CD4-positive, alpha-beta T cell treated with Interferon alpha-2 for 1 hour (primary cell): ENCODE data around the gene CCDC171.
"Not testable (repeated sequence)": the region's sequence is repeated elsewhere in the genome, so short reads cannot be mapped to it uniquely, and the experiment has no call there.

Source experiments
- DNase-seq, 2 donors: peaks; one replicate each; pipeline ENCODE4 v3.0.0-alpha.2; 2020 to 2022

The CCDC171 gene

GRCh38 chr9:15552636-15553527 is at the start of gene CCDC171:
CCDC171 (plus strand) TSS chr9:15553043; CDS start chr9:15564089, 11,046 bp downstream.
- peak; percentile 84 to 88 for DNase-seq

GRCh38 chr9:15505921-15506320 is 46.9 kb upstream of the CCDC171 start:
- DNase-seq: no peak

GRCh38 chr9:15509931-15510788 is 42.7 kb upstream of the CCDC171 start:
- peak; percentile 54 to 76 for DNase-seq

- peak; percentile 81 to 90 for DNase-seq
These were observed 41.9 kb upstream of the CCDC171 start, which contains the start of gene PSIP1 for GRCh38 chr9:15510789-15511575. PSIP1 (minus strand) TSS chr9:15510970; CDS start chr9:15510188, 782 bp downstream.

- DNase-seq: no peak
These were observed 40.6 kb upstream of the CCDC171 start for GRCh38 chr9:15512204-15512603.

- DNase-seq: no peak
These were observed 40.0 kb upstream of the CCDC171 start for GRCh38 chr9:15512889-15513288.

GRCh38 chr9:15513335-15513734 is 39.5 kb upstream of the CCDC171 start:
- no peak for DNase-seq

GRCh38 chr9:15519831-15520230 is 33.0 kb upstream of the CCDC171 start:
- no peak for DNase-seq

- no peak for DNase-seq
These were observed 31.6 kb upstream of the CCDC171 start for GRCh38 chr9:15521254-15521653.

GRCh38 chr9:15522130-15522755 is 30.6 kb upstream of the CCDC171 start:
- DNase-seq: no peak

- DNase-seq: no peak
These were observed 27.9 kb upstream of the CCDC171 start for GRCh38 chr9:15524845-15525455.

- DNase-seq: no peak
These were observed 26.9 kb upstream of the CCDC171 start for GRCh38 chr9:15525958-15526357.

- DNase-seq: not testable (repeated sequence)
These were observed 25.8 kb upstream of the CCDC171 start for GRCh38 chr9:15527035-15527434.

- no peak for DNase-seq
These were observed 23.1 kb upstream of the CCDC171 start for GRCh38 chr9:15529566-15530324.

- no peak for DNase-seq
These were observed 21.5 kb upstream of the CCDC171 start for GRCh38 chr9:15531380-15531779.

- no peak for DNase-seq
These were observed 11.0 kb upstream of the CCDC171 start for GRCh38 chr9:15541872-15542271.

- DNase-seq: no peak
These were observed 10.2 kb upstream of the CCDC171 start for GRCh38 chr9:15542624-15543023.

GRCh38 chr9:15543047-15543813 is 9.6 kb upstream of the CCDC171 start:
- peak in 1 of 2 donors; percentile 15 for DNase-seq

GRCh38 chr9:15549611-15550010 is 3.2 kb upstream of the CCDC171 start:
- no peak for DNase-seq

- DNase-seq: no peak
These were observed 670 bp downstream of the CCDC171 start for GRCh38 chr9:15553528-15553898.
